Measurements from ENCODE around the gene LIMK2.
"Not testable (repeated sequence)": the region's sequence is repeated elsewhere in the genome, so short reads cannot be mapped to it uniquely, and the experiment has no call there.

The LIMK2 gene

GRCh38 chr22:31211862-31212730, at the start of gene LIMK2:
LIMK2 (plus strand) TSS chr22:31212298; CDS start chr22:31212409, 111 bp downstream.
- peak; percentile 98 for DNase-seq

- DNase-seq, result no peak
These were observed 41.1 kb upstream of the LIMK2 start for GRCh38 chr22:31170971-31171370.

- DNase-seq, result not testable (repeated sequence)
These were observed 40.4 kb upstream of the LIMK2 start for GRCh38 chr22:31171734-31172133.

- peak; percentile 56 for DNase-seq
These were observed 38.5 kb upstream of the LIMK2 start for GRCh38 chr22:31173386-31174145.

DNA sequence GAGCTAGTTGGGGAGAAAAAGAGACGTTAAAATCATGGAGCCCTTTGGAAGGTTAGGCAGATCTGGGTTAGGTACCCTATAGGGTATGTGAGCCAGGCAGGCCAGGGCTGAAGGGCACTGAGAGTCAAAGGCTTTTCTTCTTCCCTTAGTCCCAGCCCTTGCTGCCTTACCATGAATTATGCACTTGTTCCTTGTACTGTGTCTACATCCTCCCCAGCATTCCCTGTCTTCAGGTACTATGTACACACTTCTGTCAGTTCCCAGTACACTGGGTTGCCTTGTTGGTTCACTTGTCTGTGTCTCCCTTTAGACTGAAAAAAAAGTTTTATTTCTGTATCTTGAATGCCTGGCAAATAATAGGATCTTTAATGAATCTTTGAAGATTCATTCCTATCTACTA, 35.2 kb upstream of the LIMK2 start:
- no peak for DNase-seq

- DNase-seq, result no peak
These were observed 34.5 kb upstream of the LIMK2 start for GRCh38 chr22:31177420-31178162.

DNA sequence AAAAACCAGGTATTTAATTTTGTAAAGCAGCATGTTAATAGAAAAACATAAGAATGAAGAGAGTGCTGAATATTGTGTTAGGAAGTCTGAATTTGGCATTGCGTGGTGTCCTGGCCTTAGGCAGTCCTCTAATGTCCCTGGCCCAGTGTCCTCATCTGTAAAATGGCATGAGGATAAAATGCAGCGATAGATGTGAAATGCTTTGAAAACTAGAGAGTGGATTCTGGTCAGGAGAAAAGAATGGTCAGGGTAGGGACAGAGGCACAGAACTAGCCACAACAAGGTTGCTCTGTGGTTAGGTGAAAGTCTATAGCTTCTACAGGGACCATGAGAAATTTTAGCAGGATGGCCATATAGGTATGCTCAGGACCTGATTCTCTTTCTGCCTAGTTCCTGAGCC, 33.2 kb upstream of the LIMK2 start:
- no peak for DNase-seq

- DNase-seq, result no peak
These were observed 32.8 kb upstream of the LIMK2 start for GRCh38 chr22:31179345-31179744.

DNA sequence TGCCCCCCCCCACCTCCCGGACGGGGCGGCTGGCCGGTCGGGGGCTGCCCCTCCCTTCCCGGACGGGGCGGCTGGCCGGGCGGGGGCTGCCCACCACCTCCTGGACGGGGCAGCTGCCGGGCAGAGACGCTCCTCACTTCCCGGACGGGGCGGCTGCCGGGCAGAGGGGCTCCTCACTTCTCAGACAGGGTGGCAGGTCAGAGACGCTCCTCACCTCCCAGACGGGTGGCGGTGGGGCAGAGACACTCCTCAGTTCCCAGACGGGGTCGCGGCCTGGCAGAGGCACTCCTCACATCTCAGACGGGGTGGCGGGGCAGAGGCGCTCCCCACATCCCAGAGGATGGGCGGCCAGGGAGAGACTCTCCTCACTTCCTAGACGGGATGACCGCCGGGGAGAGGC, 28.1 kb upstream of the LIMK2 start:
- no peak for DNase-seq

GRCh38 chr22:31185056-31185455, 27.0 kb upstream of the LIMK2 start:
- no peak for DNase-seq

DNA sequence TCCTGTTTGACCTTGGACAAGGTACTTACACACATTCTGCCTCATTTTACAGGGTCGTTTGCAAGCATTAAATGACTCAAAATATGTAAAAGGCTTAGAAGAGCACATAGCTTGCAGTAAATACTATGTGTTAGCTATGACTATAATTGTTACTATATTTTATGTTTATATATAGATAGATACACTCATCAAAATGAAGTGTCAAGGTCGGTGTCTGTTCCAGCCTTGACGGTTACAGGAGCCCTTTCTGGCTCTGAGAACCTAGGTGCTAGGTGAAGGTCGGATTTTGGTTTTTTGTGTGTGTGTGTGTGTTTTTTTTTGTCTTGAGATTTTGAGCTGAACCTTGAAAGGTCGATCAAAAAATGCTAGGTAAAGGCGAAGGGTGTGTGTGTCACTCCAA, 24.5 kb upstream of the LIMK2 start:
- DNase-seq, result no peak

DNA sequence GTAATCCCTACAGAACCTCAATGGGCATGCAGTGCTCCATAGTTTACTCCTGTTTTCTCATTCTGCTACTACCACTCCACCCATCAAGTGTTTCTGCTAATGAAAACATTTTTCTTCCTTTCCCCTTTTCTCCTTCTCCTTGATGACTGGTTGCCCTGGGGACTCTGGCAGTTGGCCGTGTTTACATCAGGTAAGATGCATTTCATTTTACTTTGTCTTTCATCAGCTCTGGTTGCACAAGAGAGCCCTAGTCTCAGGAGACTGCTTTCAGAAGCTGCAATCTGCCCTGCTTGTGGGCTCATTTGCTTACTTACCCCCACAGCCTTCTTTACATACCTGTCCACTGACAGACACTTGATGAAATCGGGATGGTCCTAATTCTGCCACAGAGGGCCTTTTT, 19.6 kb upstream of the LIMK2 start:
- DNase-seq, result no peak

GRCh38 chr22:31193092-31193491, 19.0 kb upstream of the LIMK2 start:
- DNase-seq, result no peak

- not testable (repeated sequence) for DNase-seq
These were observed 17.4 kb upstream of the LIMK2 start for GRCh38 chr22:31194681-31195080.

DNA sequence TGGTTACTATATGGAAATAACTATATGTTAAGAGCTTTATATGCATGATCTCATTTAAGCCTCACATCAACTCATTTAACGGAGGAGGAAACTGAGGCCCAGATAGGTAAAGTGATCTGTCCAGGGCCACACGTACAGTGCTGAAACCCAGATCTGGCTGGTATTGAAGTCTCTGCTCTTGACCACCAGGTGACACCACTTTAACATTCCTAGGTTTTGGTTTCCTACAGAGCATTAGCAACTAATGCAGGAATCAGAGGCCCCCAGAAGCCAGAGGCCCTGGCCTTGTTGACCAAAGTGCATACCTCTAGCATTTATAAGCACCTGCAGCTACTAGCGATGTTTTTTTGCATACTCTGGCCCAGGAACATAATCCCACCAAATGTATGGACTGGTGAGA, 12.9 kb upstream of the LIMK2 start:
- DNase-seq, result no peak

DNA sequence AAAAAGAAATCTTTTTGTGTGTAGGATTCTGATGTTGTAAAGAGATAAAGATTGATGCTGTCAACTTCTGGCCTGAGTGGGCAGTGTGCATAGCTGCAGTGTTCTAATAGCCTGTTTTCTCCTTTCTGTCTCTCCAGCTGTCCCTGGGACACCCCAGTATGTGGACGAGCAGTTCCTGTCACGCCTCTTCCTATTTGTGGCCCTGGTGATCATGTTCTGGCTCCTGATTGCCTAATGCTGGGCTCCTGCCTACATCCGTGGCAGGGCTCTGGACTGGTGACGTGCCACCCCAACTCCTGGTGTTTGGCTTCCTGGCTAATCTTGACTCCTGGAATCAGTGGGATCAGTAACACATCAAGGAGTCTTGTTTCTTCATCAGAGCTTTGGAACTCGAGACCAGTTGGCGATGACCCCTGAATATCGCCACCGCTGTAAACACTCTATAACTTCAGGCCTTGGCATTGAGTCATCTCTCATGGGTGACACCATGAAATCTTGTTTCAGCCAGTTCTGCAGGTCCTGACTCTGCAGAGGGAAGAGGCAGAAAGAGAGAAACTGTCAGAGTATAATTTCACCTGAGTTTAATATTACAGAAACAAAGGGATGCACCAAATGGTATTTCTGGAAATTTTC, 7.6 kb upstream of the LIMK2 start:
- DNase-seq, result not testable (repeated sequence)

DNA sequence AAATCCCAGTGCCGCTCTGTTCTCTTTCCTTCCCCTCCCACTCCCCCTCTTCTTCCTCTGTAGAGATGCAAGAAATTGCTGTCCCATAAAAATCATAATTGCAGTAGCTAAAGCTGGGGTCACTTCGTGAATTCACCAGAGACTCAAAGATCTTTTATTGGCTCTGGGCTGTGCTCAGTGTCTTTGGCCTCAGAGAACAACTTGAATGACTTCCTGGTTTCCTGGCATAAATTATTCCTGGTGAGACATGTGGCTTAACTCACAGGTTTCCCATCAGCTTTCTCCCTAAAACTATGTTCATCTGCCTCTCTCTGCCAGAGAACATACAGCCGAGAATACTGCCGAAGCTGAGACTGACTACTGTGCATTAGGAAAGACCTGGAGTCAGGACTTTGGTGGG, 7.0 kb upstream of the LIMK2 start:
- DNase-seq, result not testable (repeated sequence)

- DNase-seq, result not testable (repeated sequence)
These were observed 5.6 kb upstream of the LIMK2 start for GRCh38 chr22:31206460-31206859.

DNA sequence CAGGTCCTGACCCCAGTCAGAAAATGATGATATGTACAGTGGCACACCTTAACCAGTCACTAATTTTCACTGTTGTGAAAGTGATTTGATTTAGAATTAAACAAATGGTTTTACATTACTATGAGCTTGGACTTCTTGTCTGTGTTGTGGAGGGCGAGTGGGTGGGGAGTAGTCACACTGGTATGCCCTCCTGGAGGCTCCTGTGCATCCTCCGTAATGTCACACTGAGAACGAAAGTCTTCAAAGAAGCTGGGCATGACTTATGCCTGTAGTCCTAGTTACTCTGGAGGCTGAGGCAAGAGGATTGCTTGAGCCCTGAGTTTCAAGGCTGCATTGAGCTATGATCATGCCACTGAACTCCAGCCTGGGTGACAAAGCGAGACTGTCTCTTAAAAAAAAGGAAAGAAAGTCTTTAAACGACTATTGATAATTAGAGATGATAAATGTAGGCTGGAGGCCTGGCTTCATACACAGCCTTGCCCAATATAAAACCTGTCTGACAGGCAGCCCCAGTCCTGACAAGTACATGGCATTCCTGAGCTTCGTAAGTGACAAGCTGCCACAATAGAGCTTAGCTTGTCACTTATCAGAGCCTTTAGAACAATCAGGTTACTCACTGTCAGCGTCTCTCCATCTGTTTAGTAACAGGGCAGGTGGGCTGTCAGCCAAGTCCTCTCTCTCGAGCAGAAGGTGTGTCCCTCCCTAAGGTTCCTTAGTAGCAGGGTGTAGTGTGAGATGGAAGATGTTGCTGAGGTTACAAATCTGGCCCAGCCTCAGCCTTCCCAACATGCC, 5.0 kb upstream of the LIMK2 start:
- DNase-seq, result peak; percentile 9

DNA sequence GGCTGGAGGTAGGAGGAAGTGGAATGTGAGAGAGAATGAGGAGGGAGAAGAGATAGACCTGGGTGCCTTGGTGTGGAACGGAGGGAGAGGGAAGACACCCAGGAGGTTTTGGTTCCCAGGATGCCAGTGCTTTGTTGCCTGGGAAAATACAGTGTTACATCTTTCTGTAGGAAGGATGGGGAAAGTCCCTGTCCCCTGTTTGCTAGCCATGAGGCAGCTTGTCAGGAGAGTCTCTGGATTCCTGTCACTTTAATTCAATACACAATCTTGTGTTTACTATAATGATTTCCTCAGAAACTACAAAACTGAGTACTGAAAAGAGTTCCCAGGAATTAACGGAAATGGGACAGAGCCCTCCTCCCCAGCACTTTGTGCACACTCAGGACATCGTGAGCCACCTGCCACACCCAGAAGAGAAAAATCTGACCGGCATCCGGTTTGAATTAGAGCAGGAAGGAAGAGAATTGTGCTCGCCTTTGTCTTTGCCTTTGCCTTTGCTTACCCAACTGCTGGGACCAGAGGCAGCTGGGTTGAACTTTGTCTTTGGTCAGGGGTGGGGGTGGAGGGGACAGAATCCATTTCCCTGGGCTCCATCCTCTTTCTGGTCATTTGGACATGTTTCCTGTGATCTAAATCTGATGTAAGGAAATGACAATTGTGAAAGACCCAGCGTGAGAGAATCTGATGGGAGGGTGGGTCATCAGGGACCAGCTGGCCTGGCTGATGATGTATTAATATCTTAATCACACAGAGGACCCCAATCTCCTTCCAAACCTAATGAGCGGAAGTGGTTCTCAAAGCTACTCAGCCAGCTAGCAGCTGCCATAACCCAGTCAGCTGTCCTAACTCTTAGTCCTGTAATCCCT, 1.3 kb upstream of the LIMK2 start:
- peak; percentile 44 for DNase-seq

DNA sequence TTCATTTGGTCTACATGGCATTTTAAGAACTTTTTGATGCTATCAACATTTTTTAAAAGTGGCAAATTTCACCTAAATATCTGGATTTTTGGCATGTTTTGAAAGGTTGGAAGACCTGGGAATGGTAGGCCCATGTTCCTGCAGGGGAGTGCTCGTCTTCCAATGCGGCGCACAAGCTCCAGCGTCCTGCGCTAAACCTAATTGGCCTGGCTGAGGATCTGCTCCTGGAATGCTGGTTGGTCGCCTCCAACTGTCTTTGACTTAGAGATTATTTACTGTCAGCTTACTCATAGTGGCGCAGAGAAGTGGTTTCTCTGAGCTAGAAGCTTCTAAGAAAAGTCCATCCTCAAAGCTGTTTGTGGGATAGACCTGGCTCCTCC, 626 bp upstream of the LIMK2 start:
- no peak for DNase-seq

All from activated CD4-positive, alpha-beta T cell treated with anti-CD3 and anti-CD28 coated beads, Interleukin-10, Interleukin-2, amounts not matched to agents 100 ng/mL and 50 ng/mL, durations not matched to agents 16 hours and 8 hours (primary cell).